Natural killer cell (primary cell): Measurements from ENCODE around the gene HS3ST1. TPM values are rescaled to one million over a fixed set of nuclear protein-coding genes. Genes with fewer than 3 reads are reported as not detected.

Experiments
- ATAC-seq, 3 donors: fragments of 150-1000 bp in 2 of 3; fragments of 200-7000 bp in 1 of 3; cut with Tn5 transposase; 1 replicate in 1 of 3; 2 replicates in 2 of 3; pipeline ENCODE4 v1.10.0; 2021; ENCODE audit warnings: mild to moderate bottlenecking in 2 of 3, moderate library complexity in 2 of 3
- DNase-seq, 2 donors: peaks; one replicate each; pipeline versions ENCODE4 v3.0.0 to v3.0.0-alpha.2; 2013 to 2021; ENCODE audit warnings: mixed read lengths in 1 of 2
- H3K27ac ChIP-seq: one replicate; pipeline ENCODE4 v1.5.1; 2013; ENCODE audit warnings: mild to moderate bottlenecking, low read length
- H3K27me3 ChIP-seq: one replicate; pipeline ENCODE4 v1.6.1; 2013; ENCODE audit warnings: low read length; ENCODE audit not compliant: control insufficient read depth, insufficient read depth
- H3K36me3 ChIP-seq: one replicate; pipeline ENCODE4 v1.6.1; 2013; ENCODE audit warnings: low read length; ENCODE audit not compliant: control insufficient read depth, insufficient read depth
- H3K4me1 ChIP-seq: one replicate; pipeline ENCODE4 v1.6.1; 2013; ENCODE audit warnings: low read length; ENCODE audit not compliant: control insufficient read depth, insufficient read depth
- H3K4me3 ChIP-seq: one replicate; pipeline ENCODE4 v1.5.1; 2013; ENCODE audit warnings: low read length
- H3K9me3 ChIP-seq: one replicate; pipeline ENCODE4 v1.6.1; 2013; ENCODE audit warnings: low read length; ENCODE audit not compliant: control insufficient read depth, insufficient read depth
- H3K27ac Mint-ChIP-seq, 2 donors: one replicate each; pipeline ENCODE4 v1.8.0; 2022; ENCODE audit warnings: mild to moderate bottlenecking in 2 of 2, mixed read lengths in 2 of 2, moderate library complexity in 1 of 2
- H3K27me3 Mint-ChIP-seq, 2 donors: one replicate each; pipeline ENCODE4 v1.8.0; 2022; ENCODE audit warnings: low read depth in 2 of 2, mixed read lengths in 2 of 2
- H3K36me3 Mint-ChIP-seq: one replicate; pipeline ENCODE4 v1.8.0; 2022; ENCODE audit warnings: mixed read lengths
- H3K4me1 Mint-ChIP-seq, 2 donors: one replicate each; pipeline ENCODE4 v1.8.0; 2022; ENCODE audit warnings: mixed read lengths in 2 of 2
- H3K4me3 Mint-ChIP-seq: one replicate; pipeline ENCODE4 v1.8.0; 2022; ENCODE audit warnings: mild to moderate bottlenecking, moderate library complexity, mixed read lengths
- H3K9me3 Mint-ChIP-seq, 2 donors: one replicate each; pipeline ENCODE4 v1.8.0; 2022; ENCODE audit warnings: mixed read lengths in 2 of 2
- CTCF ChIP-seq: fragments of 200-600 bp; IDR thresholded peaks from one replicate; pipeline ENCODE4 v1.8.0; 2022; ENCODE audit warnings: antibody characterized with exemption
- WGBS: methylation state at CpG from one replicate; pipeline ENCODE4 v1.1.7; 2013; ENCODE audit warnings: missing lambda C conversion rate; ENCODE audit not compliant: insufficient coverage; 5-methylcytosine and 5-hydroxymethylcytosine counted together
- intact Hi-C: fragments of 100-400 bp; cut with micrococcal nuclease; formaldehyde crosslinking; loops from one replicate; pipeline ENCODE4 v1.14.2; 2022
- total RNA-seq, 4 donors: library from RNA; stranded (reverse); fragments of 120-200 nt in 1 of 4; gene quantifications; one replicate each; pipeline versions ENCODE4 v1.2.3 to v1.2.4, GENCODE V29; 2013 to 2022

Gene HS3ST1
- total RNA-seq, 3 donors from 2014 or later (not counting 1 experiment from before 2014, with no cell fraction given) = not detected

- ATAC-seq (no peak), DNase-seq (no peak)
- Mint-ChIP-seq H3K9me3 (no peaks in the 10 kb centered on the region), H3K27me3 (no peaks in the 10 kb centered on the region), H3K27ac (no peak overlapping the region), H3K36me3 (no peaks in the 10 kb centered on the region), H3K4me1 (no peaks in the 10 kb centered on the region), H3K4me3 (no peak overlapping the region)
- no peak overlapping the region for H3K27ac ChIP-seq
- intact Hi-C loops = no loop called here
- H3K36me3 ChIP-seq = no peaks in the 10 kb centered on the region
- H3K27me3 ChIP-seq = no peaks in the 10 kb centered on the region
- H3K4me1 ChIP-seq = no peaks in the 10 kb centered on the region
- no peak for TF ChIP-seq CTCF
- 68% methylated on average over 2 of the region's 2 CpGs for WGBS
- H3K4me3 ChIP-seq = no peak overlapping the region
- no peaks in the 10 kb centered on the region for H3K9me3 ChIP-seq
These were observed 11.1 kb upstream of the HS3ST1 start for GRCh38 chr4:11439836-11440235.

DNA sequence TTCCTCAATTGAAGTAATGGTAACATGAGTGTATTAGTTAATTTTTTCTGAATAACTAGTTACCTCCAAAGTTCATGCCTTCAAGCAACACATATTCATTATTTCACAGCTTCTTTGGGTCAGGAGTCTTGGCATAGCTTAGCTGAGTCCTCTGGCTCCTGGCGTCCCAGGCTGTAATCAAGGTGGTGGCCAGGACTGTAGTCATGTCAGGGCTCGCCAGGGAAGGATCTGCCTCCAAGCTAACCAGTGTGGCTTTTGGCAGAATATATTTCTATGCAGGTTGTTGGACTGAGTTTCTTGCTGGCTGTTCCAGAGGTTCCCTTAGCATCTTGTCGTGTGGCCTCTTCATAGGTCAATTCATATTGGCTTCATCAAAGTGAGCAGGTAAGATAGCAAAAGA, 10.0 kb upstream of the HS3ST1 start:
- H3K4me1 Mint-ChIP-seq = no peaks in the 10 kb centered on the region
- 85% methylated on average over 3 of the region's 3 CpGs for WGBS
- H3K9me3 Mint-ChIP-seq = no peaks in the 10 kb centered on the region
- Histone ChIP-seq H3K4me1 (no peaks in the 10 kb centered on the region), H3K9me3 (no peaks in the 10 kb centered on the region), H3K4me3 (no peak overlapping the region), H3K36me3 (no peaks in the 10 kb centered on the region), H3K27ac (no peak overlapping the region), H3K27me3 (no peaks in the 10 kb centered on the region)
- no peak overlapping the region for H3K27ac Mint-ChIP-seq
- DNase-seq (no peak), ATAC-seq (no peak)
- TF ChIP-seq CTCF = no peak
- no peaks in the 10 kb centered on the region for H3K36me3 Mint-ChIP-seq
- no peak overlapping the region for H3K4me3 Mint-ChIP-seq
- H3K27me3 Mint-ChIP-seq = no peaks in the 10 kb centered on the region
- intact Hi-C loops = no loop called here

DNA sequence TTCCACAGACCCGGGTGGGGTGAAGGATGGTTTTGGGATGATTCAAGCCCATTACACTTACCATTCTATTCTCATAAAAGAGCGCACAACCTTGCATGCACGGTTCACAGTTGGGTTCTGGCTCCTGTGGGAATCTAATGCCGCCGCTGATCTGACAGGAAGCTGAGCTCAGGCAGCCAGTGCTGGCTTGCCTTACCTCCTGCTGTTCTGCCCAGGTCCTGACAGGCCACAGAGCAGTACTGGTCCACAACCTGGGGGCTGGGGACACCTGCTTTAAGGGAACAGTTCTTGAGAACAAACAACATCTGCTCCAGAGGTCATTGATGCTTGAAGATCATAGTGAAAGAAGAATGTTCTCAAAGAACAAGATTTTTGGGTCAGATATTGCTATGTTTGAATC, 8.0 kb upstream of the HS3ST1 start:
- TF ChIP-seq CTCF = no peak
- H3K4me3 Mint-ChIP-seq = no peak overlapping the region
- peaks cover 6 to 10% of the 10 kb centered on the region in 2 donors for H3K27me3 Mint-ChIP-seq
- intact Hi-C loops = no loop called here
- WGBS = 86% methylated on average over 4 of the region's 5 CpGs
- Histone ChIP-seq H3K4me3 (no peak overlapping the region), H3K36me3 (no peaks in the 10 kb centered on the region), H3K27me3 (no peaks in the 10 kb centered on the region), H3K4me1 (no peaks in the 10 kb centered on the region), H3K9me3 (no peaks in the 10 kb centered on the region), H3K27ac (no peak overlapping the region)
- no peaks in the 10 kb centered on the region for H3K36me3 Mint-ChIP-seq
- DNase-seq (no peak), ATAC-seq (no peak)
- H3K4me1 Mint-ChIP-seq = no peaks in the 10 kb centered on the region
- no peak overlapping the region for H3K27ac Mint-ChIP-seq
- no peaks in the 10 kb centered on the region for H3K9me3 Mint-ChIP-seq

DNA sequence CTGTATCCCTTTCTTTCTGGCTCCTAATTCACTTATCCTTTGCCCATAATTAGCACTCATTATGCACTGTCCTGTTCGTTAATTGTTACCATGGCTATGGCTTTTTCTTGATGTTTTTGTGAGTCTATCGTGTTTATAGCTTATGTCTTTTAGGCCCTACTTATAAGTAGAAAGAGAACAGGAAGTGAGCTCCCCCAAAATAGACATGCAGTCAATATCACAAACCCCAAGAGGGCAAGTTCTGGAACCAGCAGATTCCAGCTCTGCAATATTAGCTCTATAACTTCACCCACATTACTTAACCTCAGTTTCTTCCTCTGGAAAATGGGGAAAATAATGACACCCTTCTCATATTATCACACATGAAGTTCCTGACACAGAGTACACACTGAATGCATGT, 7.4 kb upstream of the HS3ST1 start:
- Histone ChIP-seq H3K27ac (peak overlapping the region; percentile 22), H3K4me1 (no peaks in the 10 kb centered on the region), H3K9me3 (no peaks in the 10 kb centered on the region), H3K27me3 (no peaks in the 10 kb centered on the region), H3K4me3 (no peak overlapping the region), H3K36me3 (no peaks in the 10 kb centered on the region)
- Mint-ChIP-seq H3K4me1 (no peaks in the 10 kb centered on the region), H3K27me3 (peaks cover 6 to 16% of the 10 kb centered on the region in 2 donors), H3K27ac (no peak overlapping the region), H3K9me3 (no peaks in the 10 kb centered on the region), H3K36me3 (no peaks in the 10 kb centered on the region), H3K4me3 (no peak overlapping the region)
- TF ChIP-seq CTCF = no peak
- WGBS = no CpG with 5 or more reads among the region's 2 CpGs
- DNase-seq = no peak
- intact Hi-C loops = no loop called here
- no peak for ATAC-seq
